Kidney glomerular epithelial cell (primary cell): Measurements from ENCODE around the gene SHC3.

ENCODE experiments used
- DNase-seq: peaks from one replicate; lab custom pipeline; 2025; lab: John Stamatoyannopoulos, UW

The SHC3 gene

DNA sequence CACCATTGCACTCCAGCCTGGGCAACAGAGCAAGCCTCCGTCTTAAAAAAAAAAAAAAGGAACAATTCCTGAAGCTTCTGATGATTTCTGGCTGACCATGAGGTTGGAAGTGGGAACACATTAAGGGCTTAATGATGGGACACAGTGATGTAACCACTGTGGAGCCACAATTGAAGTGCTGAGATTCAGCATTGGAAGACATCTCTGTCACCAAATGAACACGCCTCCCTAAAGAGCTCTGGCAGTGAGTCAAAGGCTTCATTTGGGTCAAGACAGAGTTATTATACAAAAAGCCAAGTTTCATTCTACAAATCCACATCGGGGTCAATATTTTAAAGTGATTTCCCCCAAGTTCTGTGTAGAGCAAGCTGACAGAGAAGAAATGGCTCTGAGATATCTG lies 191.8 kb downstream of the SHC3 start:
- DNase-seq, result no peak

DNA sequence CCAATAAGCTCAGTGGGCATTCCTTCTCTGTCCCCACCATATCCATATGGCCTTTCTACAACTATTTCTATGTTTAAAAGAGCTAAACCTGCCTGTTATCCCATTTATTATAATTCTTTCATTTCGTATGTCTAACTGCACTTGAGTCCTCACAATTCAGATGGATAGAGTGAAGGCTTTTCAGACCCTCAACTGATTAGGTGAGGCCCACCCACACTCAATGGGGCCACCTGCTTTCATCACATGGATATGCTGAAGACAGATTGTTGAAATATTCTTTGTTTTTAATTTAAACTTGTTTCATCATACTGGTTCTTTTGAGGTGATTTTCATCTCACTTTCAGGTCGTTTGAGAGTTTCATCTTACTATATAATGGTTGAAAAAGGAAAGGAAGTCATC lies 193.0 kb downstream of the SHC3 start:
- no peak for DNase-seq

DNA sequence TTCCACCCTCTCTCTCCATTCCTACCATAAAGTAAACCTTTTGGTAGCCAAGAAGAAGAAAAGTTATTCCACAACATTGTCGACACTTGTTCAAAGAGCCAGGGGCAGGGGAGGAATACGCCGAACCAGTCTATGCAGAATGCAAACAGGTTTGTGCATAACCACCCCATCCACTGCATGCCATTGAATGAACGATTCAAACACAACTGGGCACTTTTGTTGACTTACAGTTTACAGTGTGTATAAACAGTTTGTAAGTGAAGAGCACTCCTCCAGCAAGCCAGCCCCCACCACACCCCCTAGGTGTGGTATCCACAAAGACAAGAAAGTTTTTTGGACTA lies 194.1 kb downstream of the SHC3 start:
- DNase-seq, result no peak

DNA sequence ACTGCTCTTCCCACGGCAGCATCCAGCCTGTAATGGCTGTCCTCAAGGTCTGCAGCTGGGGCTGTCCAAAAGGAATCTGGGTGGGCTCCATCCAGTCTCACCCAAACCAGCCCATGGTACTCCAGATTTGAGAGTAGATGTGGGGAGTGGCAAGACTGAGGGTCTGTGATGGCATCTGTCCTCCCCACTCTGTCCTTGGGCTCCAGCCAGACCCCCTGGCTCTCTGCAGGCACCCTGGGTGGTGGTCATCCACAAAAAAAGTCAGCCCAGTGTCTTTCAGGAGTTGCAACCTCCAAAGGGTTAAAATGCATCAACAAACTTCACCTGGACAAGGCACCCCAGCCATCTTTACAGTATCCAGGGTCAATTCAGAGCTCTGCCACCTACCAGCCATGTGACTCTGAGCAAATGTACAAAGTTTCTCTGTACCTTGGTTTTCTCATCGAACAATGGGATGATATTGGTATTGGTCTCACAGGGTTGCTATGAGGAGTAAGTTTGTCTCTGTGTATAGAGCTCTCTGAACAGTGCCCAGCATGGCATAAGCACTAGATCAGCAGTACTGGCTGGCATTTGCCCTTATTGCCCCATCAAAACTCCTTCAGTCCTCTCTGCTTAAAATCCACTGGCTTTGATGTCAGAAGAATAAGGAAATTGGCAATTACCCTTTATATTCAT lies 194.6 kb downstream of the SHC3 start:
- DNase-seq, result no peak

DNA sequence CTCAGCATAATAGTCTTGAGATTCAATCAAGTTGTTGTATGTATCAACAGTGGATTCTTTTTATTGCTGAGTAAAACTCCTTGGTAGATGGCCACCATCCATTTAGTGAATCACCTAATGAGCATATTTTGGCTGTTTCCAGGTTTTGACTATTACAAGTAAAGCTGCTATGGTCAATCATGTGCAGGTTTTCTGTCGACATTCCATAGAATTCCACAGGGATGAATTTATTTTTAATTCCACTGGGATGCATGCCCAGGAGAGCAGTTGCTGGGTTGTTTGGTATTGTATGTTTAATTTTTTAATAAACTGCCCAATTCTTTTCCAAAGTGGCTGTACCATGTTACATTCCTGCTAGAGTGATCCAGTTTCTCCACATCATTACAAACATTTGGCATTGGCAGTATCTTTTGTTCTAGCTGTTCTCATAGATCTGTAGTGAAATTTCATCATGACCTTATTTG lies 197.8 kb downstream of the SHC3 start:
- DNase-seq, result no peak

DNA sequence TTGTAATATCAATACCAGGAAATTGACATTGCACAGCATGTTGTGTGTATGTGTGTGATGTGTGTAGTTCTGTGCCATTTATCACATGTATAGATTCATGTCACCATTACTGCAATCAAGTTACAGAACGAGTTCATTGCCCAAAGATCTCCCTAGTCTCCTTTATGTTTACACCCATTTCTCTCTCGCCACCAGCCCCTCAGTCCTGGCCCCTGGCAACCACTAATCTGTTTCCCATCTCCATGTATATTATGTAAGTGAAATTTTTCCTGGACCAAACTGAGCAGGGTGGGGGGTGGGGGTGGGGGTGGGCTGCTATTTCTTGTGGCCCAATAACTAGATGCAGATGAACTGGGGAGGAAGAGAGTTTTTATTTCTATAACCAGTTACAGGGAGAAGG lies 198.8 kb downstream of the SHC3 start:
- DNase-seq, result no peak

DNA sequence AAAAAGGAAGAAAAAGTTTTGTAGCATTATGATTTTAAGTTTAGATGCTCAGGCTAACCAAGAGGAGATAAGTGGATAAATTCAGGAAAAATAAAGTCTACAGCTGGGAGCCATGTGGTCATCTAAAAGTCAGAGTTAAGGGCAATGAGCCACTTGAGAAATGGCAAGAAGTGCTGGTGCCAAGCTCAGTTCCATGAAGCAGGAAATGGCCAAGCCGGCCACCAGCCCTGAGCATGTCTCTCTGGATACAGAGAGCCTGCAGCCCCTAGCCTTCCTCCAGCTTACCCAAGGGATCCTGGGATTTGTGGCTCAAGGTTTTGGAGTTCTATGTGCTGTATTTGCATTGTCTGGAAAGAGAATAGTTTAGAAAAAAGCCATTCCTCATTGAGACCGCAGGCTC lies 199.6 kb downstream of the SHC3 start:
- DNase-seq, result no peak

DNA sequence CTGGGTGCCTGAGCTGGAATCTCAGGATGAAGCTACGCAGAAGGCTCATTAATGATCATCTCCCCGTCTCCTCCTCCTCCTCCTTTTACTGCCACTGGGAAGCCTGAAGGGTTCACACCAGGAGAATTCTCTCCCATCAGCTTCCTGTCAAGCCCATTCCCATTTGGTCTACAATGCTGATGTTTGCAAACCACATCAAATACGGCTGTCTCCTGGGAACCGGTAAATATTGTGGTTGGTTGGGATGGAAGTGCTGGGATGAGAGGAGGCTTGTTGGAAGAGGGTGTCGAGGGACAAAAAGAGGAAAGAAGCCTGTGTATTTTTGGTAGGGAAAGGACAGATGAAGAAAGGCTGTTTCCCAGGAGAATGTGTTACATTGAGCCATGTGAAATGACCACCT lies 200.6 kb downstream of the SHC3 start:
- no peak for DNase-seq

DNA sequence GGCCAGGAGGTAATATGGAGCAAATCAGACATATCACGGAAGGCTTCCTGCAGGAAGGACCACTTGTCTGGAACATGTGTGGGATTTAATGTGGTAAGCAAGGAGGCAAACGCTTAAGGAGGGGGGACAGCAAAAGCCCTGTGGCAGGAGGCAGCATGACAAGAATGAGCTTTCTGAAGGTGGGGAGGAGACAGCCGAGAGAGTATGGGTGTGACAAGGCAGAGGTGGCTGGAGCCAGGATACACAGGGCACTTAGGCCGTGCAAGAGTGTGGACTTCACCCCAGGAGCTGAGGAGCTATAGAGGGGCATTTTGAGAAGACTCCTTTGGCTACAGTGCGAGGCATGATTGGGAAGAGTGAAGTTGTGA lies 201.7 kb downstream of the SHC3 start:
- no peak for DNase-seq

DNA sequence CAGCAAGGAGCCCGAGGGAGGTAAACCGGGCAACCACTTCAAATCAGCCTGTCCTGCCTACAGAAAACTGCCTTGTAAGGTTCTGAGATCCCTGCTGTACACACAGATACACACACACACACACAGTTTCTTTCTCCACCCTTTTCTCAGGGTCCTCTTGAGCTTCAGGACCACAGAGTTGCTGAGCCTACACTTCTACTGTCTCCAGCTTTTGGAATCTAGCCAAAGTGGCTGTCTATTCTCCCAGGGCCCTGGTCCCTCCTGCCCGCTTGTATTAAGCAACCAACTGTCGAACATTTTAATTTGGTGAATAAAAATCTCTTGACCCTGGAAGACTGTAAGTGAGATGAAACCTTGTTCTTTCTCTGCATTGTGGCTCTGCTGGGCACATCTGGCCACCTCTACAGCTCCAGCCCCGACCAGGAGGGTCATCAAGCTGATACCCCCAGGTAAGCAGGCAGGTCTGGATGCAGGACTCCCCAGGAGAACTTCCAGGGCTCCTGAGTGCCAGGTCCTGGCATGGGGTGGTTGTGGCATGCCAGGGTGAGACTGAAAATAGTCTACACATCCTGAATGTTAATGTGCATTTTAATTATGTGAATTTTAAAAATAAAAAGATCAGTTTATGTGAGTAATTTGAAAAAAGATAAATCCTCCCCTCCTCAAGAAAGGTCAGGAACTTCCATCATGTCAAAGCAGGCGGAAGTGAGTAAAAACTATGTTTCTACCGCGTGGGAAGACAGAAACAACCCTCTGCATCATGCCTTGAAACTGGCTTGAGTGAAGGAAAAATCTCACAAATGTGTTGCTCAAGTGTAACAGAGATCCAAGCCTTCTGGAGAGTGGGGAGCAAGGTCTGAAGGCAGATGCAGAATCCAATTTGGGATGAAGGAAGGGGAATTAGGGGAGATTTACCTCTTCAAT lies 202.4 kb downstream of the SHC3 start:
- DNase-seq, result no peak

DNA sequence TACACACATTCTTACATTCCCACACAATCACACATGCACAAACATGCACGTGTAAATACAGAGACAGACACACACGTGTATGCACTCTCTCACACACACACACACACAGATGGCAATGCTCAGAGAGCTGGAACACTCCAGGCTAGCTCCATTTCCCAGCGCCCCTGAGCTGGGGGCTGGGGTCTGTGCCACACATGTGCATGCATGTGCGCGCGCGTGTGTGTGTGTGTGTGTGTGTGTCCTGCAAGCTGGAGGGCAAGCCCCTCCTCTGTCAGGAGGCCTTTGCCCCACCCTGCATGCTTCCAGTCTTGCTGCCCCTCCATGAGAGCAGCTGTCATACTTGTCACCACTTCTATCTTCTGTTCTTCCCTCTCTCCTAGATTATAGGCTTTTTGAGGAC lies 204.0 kb downstream of the SHC3 start:
- DNase-seq, result no peak

DNA sequence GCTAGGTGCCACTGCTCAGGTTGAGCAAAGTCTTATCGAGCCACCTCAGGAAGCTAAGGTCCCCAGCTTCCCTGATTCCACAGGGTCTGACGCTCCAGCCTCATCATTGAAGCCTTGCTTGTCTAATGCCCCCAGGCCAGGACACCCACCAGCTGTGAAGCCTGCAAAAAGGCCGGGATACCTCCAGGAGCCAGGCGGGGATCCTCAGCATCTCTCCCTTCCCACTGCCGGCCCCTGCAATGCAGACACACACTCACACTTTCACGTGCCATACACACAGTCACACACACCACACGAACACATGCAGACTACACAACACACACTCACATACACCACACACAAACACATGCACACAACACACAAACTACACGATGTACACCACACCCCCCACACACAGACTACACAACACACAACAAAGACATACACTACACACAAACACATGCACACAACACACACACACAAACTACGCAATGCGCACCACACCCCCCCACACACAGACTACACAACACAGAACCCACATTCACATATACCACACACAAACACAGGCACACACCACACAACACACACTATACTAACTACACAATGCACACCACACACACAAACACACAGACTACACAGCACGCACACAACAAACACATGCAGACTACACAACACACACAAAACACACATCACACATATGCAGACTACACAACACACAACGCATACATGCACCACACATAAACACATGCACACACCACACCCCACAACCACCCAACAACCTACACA lies 205.2 kb downstream of the SHC3 start:
- DNase-seq, result no peak

DNA sequence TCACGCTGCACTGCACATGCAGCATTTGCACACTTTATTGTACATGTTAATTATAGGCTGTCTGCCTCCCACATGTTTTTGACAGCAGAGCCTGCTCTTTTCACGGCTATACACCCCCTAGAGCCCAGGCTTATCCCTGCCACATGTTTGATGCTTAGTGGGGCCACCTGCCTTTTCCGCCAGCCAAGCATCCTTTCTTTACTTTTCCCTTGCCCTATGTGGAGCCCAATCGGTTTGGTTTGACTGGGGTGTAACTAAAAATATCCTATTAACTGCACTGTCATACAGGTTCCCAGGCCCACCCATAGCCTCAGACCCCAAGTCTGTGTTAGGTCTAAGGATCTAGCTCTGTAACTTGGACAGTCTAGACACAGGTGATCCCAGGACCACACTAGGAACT lies 206.2 kb downstream of the SHC3 start:
- DNase-seq, result no peak

DNA sequence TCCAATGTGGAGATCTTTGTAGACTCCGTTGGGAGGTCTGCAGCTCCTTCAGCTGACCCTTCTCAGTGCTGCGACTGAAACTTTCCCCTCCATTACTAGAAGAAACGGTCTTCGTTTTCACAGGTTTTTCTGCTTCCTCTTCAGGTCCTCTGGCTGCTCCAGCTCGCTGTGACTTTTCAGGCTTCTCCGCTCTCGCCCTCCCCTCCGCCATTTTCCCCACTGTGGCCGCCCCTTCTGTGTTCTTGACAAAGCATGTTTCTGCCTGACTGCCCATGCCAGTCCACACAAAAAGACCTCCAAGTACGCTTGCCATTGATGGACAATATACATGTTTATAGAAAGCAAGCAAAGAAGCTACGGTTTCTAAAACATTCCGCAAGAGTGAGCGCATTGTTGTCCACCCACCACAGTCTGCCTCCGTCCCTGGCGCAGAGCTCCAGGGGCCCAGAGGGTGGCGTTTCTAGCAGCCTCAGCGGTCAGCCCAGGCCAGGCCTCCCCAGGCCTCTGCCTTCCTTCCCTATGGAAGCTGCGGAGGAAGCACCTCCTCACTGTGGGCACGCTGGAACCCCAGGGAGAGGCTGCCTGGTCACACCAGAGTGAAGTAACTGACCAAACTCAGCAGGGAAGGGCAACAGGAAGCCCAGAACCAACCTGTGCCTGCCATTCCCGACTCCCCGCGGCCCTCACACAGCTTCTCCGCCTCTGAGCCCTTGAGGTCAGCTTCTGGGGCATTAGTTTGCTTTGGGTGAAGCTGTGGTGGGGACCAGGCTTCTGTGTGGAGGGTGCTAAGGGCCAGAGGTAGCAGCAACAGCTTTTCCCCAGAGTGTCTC lies 207.3 kb downstream of the SHC3 start:
- DNase-seq, result no peak

DNA sequence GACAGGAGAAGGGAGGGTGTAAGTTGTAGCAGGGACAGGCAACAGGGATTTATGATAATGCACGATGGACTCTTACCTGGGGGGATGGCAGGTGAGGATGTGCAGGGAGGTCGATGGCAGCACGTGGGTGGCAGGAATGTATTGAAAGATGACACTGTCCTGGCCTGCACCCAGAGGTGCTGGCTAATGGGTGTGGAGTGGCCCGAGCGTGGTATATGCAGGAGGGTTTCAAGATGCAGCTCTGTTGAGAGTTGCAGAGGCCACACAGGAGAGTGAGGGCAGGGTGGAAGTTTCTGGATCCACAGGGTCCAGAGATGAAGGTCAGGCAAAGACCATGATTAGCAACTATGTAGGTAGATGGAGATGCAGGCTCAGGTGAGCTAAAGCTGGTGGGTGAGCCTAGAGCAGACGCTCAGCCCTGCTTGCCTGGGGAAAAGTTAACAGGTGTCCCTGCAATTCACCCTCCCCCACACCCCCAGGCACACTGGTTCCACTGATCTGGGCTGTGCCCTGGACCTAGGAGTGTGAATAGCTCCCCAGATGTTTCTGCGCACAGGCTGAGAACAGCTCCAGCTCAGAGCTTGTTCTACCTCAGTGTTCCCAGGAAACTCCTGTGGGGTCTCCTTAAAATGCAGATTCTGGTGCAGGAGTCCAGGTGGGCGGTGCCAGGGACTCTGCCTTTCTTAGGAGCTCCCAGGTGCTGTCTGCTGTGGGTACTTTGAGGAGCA lies 208.8 kb downstream of the SHC3 start:
- no peak for DNase-seq

DNA sequence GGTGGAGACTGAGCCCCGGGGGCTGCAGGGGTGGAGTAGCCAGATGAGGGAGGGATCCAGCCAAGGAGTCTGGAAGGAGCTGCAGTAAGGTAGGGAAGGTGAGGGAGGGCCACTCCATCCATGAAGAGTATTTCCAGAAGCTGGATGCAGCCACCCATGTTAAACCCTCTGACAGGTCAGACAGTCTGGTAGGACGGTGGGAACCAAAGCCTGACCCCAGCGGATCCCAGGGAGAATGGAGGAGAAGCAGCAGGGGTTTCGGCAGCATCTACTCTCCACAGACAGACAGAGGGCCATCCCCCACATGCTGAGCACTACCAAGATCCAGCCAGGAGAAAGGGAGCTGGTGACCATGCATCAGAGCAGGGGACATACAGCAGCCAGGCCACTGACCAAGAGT lies 209.8 kb downstream of the SHC3 start:
- no peak for DNase-seq

DNA sequence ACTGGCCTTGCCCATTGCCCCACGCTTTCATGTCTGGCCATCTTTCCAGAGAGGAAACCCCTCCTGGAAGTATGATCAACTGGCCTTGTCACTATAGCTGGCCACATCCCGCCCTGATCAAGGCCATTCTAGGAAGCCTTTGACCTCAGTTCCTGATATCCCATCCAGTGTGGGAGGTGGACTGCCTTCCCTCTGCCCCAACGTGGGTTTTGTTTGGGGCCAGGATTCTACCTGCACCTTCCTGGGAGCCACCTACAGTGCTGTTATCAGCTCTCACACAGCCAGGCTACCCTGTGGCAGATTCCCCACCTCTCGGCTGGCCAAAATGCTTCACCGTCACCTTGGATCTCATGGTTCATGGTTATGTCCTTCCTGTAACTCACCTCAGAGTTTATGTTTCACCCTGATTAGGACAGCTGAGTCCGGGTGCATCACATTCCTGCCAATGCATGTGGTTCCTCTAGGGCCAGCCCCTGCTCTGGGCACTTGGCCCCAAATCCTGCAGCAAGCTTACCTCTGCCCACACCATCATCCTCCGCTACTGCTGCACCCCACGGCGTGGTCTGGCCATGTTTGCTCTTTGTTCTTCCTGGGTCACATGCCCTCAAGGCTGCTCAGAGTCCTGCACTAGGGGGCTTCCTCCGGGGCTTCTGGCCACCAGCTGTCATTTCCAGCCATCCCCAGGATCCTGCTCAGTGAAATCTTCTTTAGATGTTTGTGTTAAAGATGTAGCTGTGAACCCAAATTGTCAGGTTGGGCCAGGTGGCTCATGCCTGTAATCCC lies 211.5 kb downstream of the SHC3 start:
- DNase-seq, result no peak

DNA sequence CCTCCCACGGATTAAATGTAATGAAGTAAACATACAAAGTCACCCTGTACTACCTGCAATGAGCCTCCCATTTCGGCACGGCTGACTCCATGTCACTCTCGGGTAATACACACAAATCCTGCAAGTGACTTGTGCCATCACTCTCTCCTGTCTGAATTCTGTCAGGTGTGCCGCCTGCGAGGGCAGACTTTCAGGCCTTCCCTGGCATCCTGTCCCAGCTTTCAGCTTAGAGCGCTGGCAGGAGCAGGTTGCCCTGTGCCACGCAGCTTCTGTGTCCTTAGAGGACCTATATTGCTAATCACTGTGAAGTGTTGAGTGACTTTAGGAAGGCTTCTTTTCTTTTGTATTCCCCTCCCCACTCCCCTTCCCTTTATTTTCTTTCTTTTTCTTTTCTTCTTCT lies 213.1 kb downstream of the SHC3 start:
- no peak for DNase-seq

DNA sequence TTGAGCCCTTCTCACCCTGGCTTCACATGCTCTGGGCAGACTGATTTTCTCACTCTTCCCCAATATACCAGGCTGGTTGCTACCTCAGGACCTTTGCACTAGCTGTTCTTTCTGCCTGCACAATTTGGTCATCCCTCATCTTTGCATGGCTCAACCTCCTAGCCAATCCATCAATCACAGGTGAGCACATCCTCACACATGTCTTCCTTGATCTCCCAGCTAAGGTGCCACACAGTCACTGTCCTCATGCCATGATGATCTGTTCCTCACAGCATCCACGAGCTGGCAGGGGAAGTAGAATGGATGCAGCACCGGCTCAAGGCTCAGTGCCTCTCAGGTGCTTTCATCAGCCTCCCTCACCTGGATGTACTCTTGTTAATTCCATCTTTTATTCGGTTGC lies 218.0 kb downstream of the SHC3 start:
- DNase-seq, result no peak

DNA sequence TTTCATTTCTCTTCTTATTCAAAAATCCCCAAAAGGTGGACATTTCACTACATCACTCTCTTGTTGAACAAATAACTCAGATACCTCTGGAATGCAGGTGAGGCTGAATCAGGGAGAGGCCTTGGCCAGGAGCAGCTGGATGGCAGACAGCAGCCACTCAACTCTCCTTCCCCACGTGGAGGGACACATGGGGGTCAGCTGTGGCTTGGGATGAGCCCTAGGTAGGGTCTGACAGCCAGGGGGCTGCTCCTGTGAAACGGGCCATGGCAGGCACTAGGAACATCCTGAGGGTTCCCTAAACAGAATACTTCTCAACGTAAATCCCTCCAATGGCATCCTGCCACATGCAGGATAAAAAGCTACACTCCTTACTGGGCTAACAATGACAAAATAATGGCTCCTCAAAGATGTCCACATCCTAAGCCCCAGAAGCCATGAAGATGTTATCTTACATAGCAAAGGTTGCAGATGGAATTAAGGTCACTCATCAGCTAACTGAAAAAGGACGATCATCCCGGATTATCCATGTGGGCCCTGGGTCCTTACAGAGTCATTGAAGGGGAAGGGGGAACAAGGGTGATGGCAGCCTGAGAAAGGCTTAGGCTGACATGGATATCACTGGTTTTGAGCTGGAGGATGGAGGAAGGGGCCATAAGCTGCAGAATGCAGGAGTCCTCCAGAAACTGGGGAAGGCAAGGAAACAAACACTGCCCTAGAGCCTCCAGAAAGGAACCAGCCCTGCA lies 218.7 kb downstream of the SHC3 start:
- DNase-seq, result no peak
